Keratinocyte (primary cell): Measurements from ENCODE around the gene IGF1R.

Experiments
- EZH2 ChIP-seq: IDR thresholded peaks from one replicate; pipeline ENCODE4 v1.6.1; 2012; ENCODE audit warnings: inconsistent platforms, mild to moderate bottlenecking, low read length, moderate library complexity
- TF ChIP-seq, protein P1 (sequence below), 3 experiments: IDR thresholded peaks in 1 of 3; conservative IDR thresholded peaks in 1 of 3; optimal IDR thresholded peaks in 1 of 3; 2 replicates in 2 of 3; 3 replicates in 1 of 3; pipeline versions ENCODE3 to v1.5.1; 2011; ENCODE audit warnings: low read length in 3 of 3, mild to moderate bottlenecking in 3 of 3, moderate library complexity in 2 of 3, control low read depth in 1 of 3, inconsistent platforms in 1 of 3; ENCODE audit not compliant: insufficient read depth in 2 of 3; ENCODE audit errors: extremely low read depth in 1 of 3

DNA sequence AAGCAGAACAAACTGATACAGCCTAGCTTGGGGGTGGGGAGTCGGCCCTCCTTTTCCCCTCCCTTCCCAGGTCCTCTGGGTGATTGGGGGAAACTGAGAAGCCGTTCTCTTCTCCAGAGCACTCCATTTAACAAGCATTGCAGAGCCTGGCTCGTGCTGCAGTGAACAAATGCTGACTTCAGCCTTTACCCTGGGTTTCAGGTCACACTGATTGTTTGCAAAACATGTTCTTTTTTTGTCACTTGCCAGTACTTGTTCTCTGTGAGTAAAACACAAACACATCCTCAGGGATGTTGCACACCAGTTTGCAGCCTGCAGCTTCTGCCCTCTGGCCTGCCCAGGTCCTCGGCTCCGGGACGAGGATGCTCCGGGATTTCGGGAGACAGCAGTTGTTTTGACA, 226.4 kb downstream of the IGF1R start:
- TF ChIP-seq, protein P1, sequence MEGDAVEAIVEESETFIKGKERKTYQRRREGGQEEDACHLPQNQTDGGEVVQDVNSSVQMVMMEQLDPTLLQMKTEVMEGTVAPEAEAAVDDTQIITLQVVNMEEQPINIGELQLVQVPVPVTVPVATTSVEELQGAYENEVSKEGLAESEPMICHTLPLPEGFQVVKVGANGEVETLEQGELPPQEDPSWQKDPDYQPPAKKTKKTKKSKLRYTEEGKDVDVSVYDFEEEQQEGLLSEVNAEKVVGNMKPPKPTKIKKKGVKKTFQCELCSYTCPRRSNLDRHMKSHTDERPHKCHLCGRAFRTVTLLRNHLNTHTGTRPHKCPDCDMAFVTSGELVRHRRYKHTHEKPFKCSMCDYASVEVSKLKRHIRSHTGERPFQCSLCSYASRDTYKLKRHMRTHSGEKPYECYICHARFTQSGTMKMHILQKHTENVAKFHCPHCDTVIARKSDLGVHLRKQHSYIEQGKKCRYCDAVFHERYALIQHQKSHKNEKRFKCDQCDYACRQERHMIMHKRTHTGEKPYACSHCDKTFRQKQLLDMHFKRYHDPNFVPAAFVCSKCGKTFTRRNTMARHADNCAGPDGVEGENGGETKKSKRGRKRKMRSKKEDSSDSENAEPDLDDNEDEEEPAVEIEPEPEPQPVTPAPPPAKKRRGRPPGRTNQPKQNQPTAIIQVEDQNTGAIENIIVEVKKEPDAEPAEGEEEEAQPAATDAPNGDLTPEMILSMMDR (optimal IDR thresholded peaks at IDR 0.05 in 1 of 3, IDR thresholded peaks at IDR 0.05 in 1 of 3, conservative IDR thresholded peaks at IDR 0.05 in 1 of 3; ENCODE audit: extremely low read depth in 1 of 3, insufficient read depth in 2 of 3, low read length in 3 of 3) = no peak
- no peak for TF ChIP-seq EZH2
